H1 (cell line): ENCODE data around the gene ANKRD62. TPM values are rescaled to one million over a fixed set of nuclear protein-coding genes. Genes with fewer than 3 reads are reported as not detected.

Source experiments
- CHD7 ChIP-seq: fragments of 300-600 bp; sonication (generic); IDR thresholded peaks from 2 replicates; pipeline ENCODE4 v1.7.1; 2012; ENCODE audit warnings: low read length, moderate library complexity, mild to moderate bottlenecking, inconsistent platforms; ENCODE audit not compliant: insufficient replicate concordance
- CREB1 ChIP-seq: IDR thresholded peaks from 2 replicates; pipeline ENCODE4 v1.6.1; 2012; ENCODE audit warnings: inconsistent platforms
- KDM5A ChIP-seq: fragments of 200-600 bp; IDR thresholded peaks from 2 replicates; pipeline ENCODE4 v1.7.1; 2012; ENCODE audit warnings: mild to moderate bottlenecking, low read length, inconsistent platforms, mixed read lengths
- POU5F1 ChIP-seq: IDR thresholded peaks from 2 replicates; pipeline ENCODE4 v1.6.1; 2011; ENCODE audit warnings: low read depth, mild to moderate bottlenecking, low read length, moderate library complexity
- RNF2 ChIP-seq: fragments of 200-900, 300-1000 bp; sonication (generic); IDR thresholded peaks from 2 replicates; pipeline ENCODE4 v1.7.1; 2016; ENCODE audit warnings: borderline replicate concordance, low read depth, mild to moderate bottlenecking, antibody characterized with exemption, low read length; ENCODE audit not compliant: poor library complexity, severe bottlenecking; ENCODE audit errors: missing control alignments
- polyA plus RNA-seq, 7 experiments: library from polyadenylated mRNA; depleted of rRNA in 3 of 7; stranded (reverse) in 5 of 7; unstranded in 2 of 7; fragments of >200 nt in 5 of 7; fragments of 200-250 nt in 2 of 7; gene quantifications; 1 replicate in 5 of 7; 2 replicates in 1 of 7; 4 replicates in 1 of 7; pipeline versions ENCODE4 v1.2.1 to v1.2.3, GENCODE V29; 2011 to 2013; ENCODE audit warnings: missing spikeins in 2 of 7, mixed read lengths in 2 of 7
- total RNA-seq: library from RNA; stranded (reverse); fragmentation: NEBNext Ultra II Directional; extraction: Animal tissue kit (Norgen Biotek cat#: 25700); gene quantifications from 2 replicates; pipeline ENCODE4 v1.2.1, GENCODE V29; 2021

Gene ANKRD62
- total and polyA plus RNA-seq, 2 of the 8 experiments (the other 6 are each of a cell fraction or from before 2014, with no cell fraction given) = not detected

GRCh38 chr18:12059334-12060181 is 34.1 kb upstream of the ANKRD62 start (continued):
- TF ChIP-seq CHD7 (no peak), CREB1 (no peak), POU5F1 (no peak), KDM5A (no peak), RNF2 (no peak)
